Measurements from ENCODE around the gene HIVEP3.

Gene HIVEP3

GRCh38 chr1:41805771-41806471, 112.8 kb downstream of the HIVEP3 start:
- no peak for DNase-seq (ENCODE audit: low read depth)

GRCh38 chr1:41804176-41804575, 114.5 kb downstream of the HIVEP3 start:
- no peak for DNase-seq (ENCODE audit: low read depth)

More at GRCh38 chr1:41805771-41806471, 112.8 kb downstream of the HIVEP3 start:
- no peak overlapping the region for H3K4me3 ChIP-seq (ENCODE audit: low read length)
- no peak for TF ChIP-seq CTCF (conservative IDR thresholded peaks at IDR 0.05; ENCODE audit: low read depth, low read length)

GRCh38 chr1:41803656-41804055, 115.1 kb downstream of the HIVEP3 start:
- H3K4me3 ChIP-seq (ENCODE audit: low read length) = no peak overlapping the region
- TF ChIP-seq CTCF (conservative IDR thresholded peaks at IDR 0.05; ENCODE audit: low read depth, low read length) = no peak
- DNase-seq (ENCODE audit: low read depth) = no peak

More at GRCh38 chr1:41804176-41804575, 114.5 kb downstream of the HIVEP3 start:
- no peak for TF ChIP-seq CTCF (conservative IDR thresholded peaks at IDR 0.05; ENCODE audit: low read depth, low read length)
- H3K4me3 ChIP-seq (ENCODE audit: low read length) = no peak overlapping the region

GRCh38 chr1:41802532-41803501, 115.9 kb downstream of the HIVEP3 start:
- DNase-seq (ENCODE audit: low read depth) = no peak
- no peak for TF ChIP-seq CTCF (conservative IDR thresholded peaks at IDR 0.05; ENCODE audit: low read depth, low read length)
- no peak overlapping the region for H3K4me3 ChIP-seq (ENCODE audit: low read length)

GRCh38 chr1:41800311-41800829, 118.4 kb downstream of the HIVEP3 start:
- no peak for TF ChIP-seq CTCF (conservative IDR thresholded peaks at IDR 0.05; ENCODE audit: low read depth, low read length)
- DNase-seq (ENCODE audit: low read depth) = no peak

GRCh38 chr1:41799723-41800122, 119.0 kb downstream of the HIVEP3 start:
- no peak for DNase-seq (ENCODE audit: low read depth)
- no peak for TF ChIP-seq CTCF (conservative IDR thresholded peaks at IDR 0.05; ENCODE audit: low read depth, low read length)
- no peak overlapping the region for H3K4me3 ChIP-seq (ENCODE audit: low read length)

More at GRCh38 chr1:41800311-41800829, 118.4 kb downstream of the HIVEP3 start:
- H3K4me3 ChIP-seq (ENCODE audit: low read length) = no peak overlapping the region

Data from retinal pigment epithelial cell (primary cell).